ENCODE results near the gene AANAT. TPM values are rescaled to one million over a fixed set of nuclear protein-coding genes. Genes with fewer than 3 reads are reported as not detected.

Gene AANAT
- total RNA-seq, 2 donors from 2014 or later: not detected

DNA sequence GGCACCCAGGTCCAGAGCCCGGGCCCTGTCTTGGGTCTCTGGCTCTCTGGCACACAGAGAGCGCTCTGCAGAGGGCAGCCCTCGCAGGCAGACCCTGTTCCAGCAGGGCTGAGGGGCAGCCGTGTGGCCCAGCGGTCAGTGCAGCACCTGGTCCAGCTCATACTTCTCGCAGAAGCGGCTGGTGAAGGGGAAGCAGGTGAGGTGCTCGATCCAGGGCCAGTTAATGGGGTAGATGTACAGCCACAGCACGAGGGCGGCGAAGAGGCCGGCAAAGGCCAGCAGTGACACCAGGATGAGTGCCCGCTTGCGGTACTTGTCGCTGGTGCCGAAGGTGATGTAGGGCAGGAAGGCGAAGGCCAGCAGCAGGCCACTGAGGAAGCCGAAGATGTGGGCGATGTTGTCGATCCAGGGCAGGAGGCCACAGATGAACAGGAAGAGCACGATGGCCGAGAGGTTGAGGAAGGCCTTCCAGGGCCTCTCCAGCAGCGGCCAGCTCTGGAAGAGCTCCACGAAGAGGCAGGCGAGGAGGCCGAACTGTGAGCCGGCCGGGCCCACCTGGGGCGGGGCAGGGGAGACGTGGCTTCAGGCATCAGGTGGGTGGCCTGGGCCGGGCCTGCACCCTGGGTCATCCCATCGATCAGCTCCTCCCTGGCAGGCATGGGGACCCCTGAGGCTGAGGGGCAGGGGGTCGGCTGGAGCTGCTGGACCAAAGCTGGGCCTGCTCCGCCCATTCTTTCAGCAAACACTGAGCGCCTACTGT, 4.3 kb downstream of the AANAT start:
- Mint-ChIP-seq H3K4me1 (no peaks in the 10 kb centered on the region), H3K27me3 (ENCODE audit: insufficient read depth) (no peaks in the 10 kb centered on the region), H3K27ac (no peak overlapping the region), H3K4me3 (no peak overlapping the region), H3K36me3 (ENCODE audit: low read depth) (peaks cover 5% of the 10 kb centered on the region), H3K9me3 (no peaks in the 10 kb centered on the region)
- no peaks in the 10 kb centered on the region for H3K27me3 ChIP-seq (ENCODE audit: control insufficient read depth, insufficient read depth, low read length, poor library complexity, severe bottlenecking)
- TF ChIP-seq, protein P1, sequence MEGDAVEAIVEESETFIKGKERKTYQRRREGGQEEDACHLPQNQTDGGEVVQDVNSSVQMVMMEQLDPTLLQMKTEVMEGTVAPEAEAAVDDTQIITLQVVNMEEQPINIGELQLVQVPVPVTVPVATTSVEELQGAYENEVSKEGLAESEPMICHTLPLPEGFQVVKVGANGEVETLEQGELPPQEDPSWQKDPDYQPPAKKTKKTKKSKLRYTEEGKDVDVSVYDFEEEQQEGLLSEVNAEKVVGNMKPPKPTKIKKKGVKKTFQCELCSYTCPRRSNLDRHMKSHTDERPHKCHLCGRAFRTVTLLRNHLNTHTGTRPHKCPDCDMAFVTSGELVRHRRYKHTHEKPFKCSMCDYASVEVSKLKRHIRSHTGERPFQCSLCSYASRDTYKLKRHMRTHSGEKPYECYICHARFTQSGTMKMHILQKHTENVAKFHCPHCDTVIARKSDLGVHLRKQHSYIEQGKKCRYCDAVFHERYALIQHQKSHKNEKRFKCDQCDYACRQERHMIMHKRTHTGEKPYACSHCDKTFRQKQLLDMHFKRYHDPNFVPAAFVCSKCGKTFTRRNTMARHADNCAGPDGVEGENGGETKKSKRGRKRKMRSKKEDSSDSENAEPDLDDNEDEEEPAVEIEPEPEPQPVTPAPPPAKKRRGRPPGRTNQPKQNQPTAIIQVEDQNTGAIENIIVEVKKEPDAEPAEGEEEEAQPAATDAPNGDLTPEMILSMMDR (conservative IDR thresholded peaks at IDR 0.05): no peak
- H3K4me3 ChIP-seq (ENCODE audit: low read length): no peak overlapping the region
- WGBS, 2 experiments (ENCODE audit: insufficient coverage in 1 of 2, insufficient read length in 1 of 2): 92 to 97% methylated on average over 22 to 35 of the region's 35 CpGs
- no peak overlapping the region for H3K9ac ChIP-seq (ENCODE audit: extremely low read depth, low read length, poor library complexity, severe bottlenecking)
- no peak overlapping the region for H3K27ac ChIP-seq (ENCODE audit: low read depth, low read length)
- H3K9me3 ChIP-seq (ENCODE audit: control insufficient read depth, low read length): no peaks in the 10 kb centered on the region
- H3K36me3 ChIP-seq (ENCODE audit: control insufficient read depth, insufficient read depth, low read length): no peaks in the 10 kb centered on the region
- peaks cover 6% of the 10 kb centered on the region for H3K4me1 ChIP-seq (ENCODE audit: control insufficient read depth, insufficient read depth, low read length)
- no peak for DNase-seq

DNA sequence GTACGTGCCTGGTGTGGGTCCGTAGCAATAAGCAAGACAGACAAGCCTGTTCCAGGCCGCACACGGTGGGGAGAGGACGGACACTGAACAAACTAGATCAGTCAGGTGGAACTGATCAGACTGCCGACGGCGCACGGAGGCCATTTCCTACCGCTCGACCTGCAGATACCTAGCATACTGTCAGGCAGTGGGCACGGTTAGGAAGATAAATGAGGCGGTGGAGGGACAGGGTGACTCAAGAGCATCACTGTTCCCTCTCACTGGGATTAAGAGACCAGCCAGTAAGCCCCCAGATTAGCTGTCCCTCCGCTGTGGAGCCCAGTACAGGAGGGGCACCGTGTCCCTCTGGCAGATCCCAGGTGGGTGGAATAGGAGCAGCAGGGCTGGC, 4.8 kb downstream of the AANAT start:
- no peaks in the 10 kb centered on the region for H3K4me1 Mint-ChIP-seq
- DNase-seq: no peak
- Histone ChIP-seq H3K9ac (ENCODE audit: extremely low read depth, low read length, poor library complexity, severe bottlenecking) (no peak overlapping the region), H3K9me3 (ENCODE audit: control insufficient read depth, low read length) (no peaks in the 10 kb centered on the region), H3K36me3 (ENCODE audit: control insufficient read depth, insufficient read depth, low read length) (no peaks in the 10 kb centered on the region), H3K4me3 (ENCODE audit: low read length) (no peak overlapping the region), H3K27me3 (ENCODE audit: control insufficient read depth, insufficient read depth, low read length, poor library complexity, severe bottlenecking) (no peaks in the 10 kb centered on the region), H3K4me1 (ENCODE audit: control insufficient read depth, insufficient read depth, low read length) (peaks cover 5% of the 10 kb centered on the region), H3K27ac (ENCODE audit: low read depth, low read length) (no peak overlapping the region)
- TF ChIP-seq, protein P1 (conservative IDR thresholded peaks at IDR 0.05): no peak
- no peaks in the 10 kb centered on the region for H3K9me3 Mint-ChIP-seq
- WGBS, 2 experiments (ENCODE audit: insufficient coverage in 1 of 2, insufficient read length in 1 of 2): 93 to 95% methylated on average over 13 to 15 of the region's 15 CpGs
- no peaks in the 10 kb centered on the region for H3K27me3 Mint-ChIP-seq (ENCODE audit: insufficient read depth)
- H3K36me3 Mint-ChIP-seq (ENCODE audit: low read depth): peaks cover 5% of the 10 kb centered on the region
- no peak overlapping the region for H3K27ac Mint-ChIP-seq
- H3K4me3 Mint-ChIP-seq: no peak overlapping the region

DNA sequence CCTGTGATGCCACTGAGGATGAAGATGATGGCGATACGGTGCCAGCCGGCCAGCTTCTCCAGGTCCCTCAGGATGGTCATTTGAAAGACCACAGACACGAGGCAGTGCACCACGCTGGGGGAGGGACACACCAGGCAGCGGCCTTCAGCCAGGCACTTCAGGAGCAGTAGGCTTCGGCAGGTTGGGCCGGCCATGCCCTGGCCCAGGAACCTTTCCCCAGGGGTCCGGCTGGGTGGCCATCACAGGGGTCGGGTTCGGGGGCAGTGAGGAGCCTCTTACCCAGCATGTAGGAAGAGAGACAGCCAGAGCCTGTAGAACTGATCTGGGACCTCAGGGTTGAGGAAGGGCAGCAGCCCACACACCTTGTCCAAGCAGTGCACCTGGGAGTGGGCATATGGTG, 5.3 kb downstream of the AANAT start:
- WGBS, 2 experiments (ENCODE audit: insufficient coverage in 1 of 2, insufficient read length in 1 of 2): 92 to 98% methylated on average over 8 to 11 of the region's 11 CpGs
- Histone ChIP-seq H3K4me3 (ENCODE audit: low read length) (no peak overlapping the region), H3K27me3 (ENCODE audit: control insufficient read depth, insufficient read depth, low read length, poor library complexity, severe bottlenecking) (no peaks in the 10 kb centered on the region), H3K36me3 (ENCODE audit: control insufficient read depth, insufficient read depth, low read length) (no peaks in the 10 kb centered on the region), H3K9ac (ENCODE audit: extremely low read depth, low read length, poor library complexity, severe bottlenecking) (no peak overlapping the region), H3K9me3 (ENCODE audit: control insufficient read depth, low read length) (no peaks in the 10 kb centered on the region), H3K27ac (ENCODE audit: low read depth, low read length) (no peak overlapping the region), H3K4me1 (ENCODE audit: control insufficient read depth, insufficient read depth, low read length) (peaks cover under 1% of the 10 kb centered on the region)
- Mint-ChIP-seq H3K9me3 (no peaks in the 10 kb centered on the region), H3K27me3 (ENCODE audit: insufficient read depth) (no peaks in the 10 kb centered on the region), H3K36me3 (ENCODE audit: low read depth) (peaks cover 5% of the 10 kb centered on the region), H3K4me3 (no peak overlapping the region), H3K4me1 (no peaks in the 10 kb centered on the region), H3K27ac (no peak overlapping the region)
- TF ChIP-seq, protein P1 (conservative IDR thresholded peaks at IDR 0.05): no peak
- DNase-seq: no peak

Measured in endodermal cell (in vitro differentiated cells).